SU-DHL-6 (cell line): ENCODE data around the gene GALR3.

Experiments
- H2AFZ ChIP-seq: fragments of 200-600 bp; sonication (generic); 2 replicates; pipeline ENCODE4 v1.6.1; 2014; ENCODE audit warnings: low read depth, mild to moderate bottlenecking, moderate library complexity, mixed read lengths, antibody characterized with exemption, low read length; ENCODE audit not compliant: severe bottlenecking
- H3F3A ChIP-seq: fragments of 200-600 bp; shearing (Covaris generic); 2 replicates; pipeline ENCODE4 v1.6.0; 2016; ENCODE audit warnings: antibody characterized with exemption, mild to moderate bottlenecking; ENCODE audit not compliant: insufficient read depth
- H3K27ac ChIP-seq: fragments of 200-600 bp; sonication (generic); 2 replicates; pipeline ENCODE4 v1.5.1; 2016; ENCODE audit warnings: low read depth, mild to moderate bottlenecking, low read length, moderate library complexity, mixed read lengths
- H3K27me3 ChIP-seq: fragments of 200-600 bp; sonication (generic), shearing (Covaris generic); 2 replicates; pipeline ENCODE4 v1.6.0; 2014; ENCODE audit warnings: mild to moderate bottlenecking, low read length
- H3K36me3 ChIP-seq: fragments of 200-600 bp; sonication (generic); 2 replicates; pipeline ENCODE4 v1.6.1; 2014; ENCODE audit warnings: mild to moderate bottlenecking, low read length, mixed read lengths
- H3K4me2 ChIP-seq: fragments of 300-600, 200-600 bp; shearing (Covaris generic), sonication (generic); 2 replicates; pipeline ENCODE4 v1.6.0; 2014; ENCODE audit warnings: low read length, low read depth, mild to moderate bottlenecking; ENCODE audit not compliant: poor library complexity, severe bottlenecking
- H3K4me3 ChIP-seq: fragments of 200-600 bp; sonication (generic); 2 replicates; pipeline ENCODE4 v1.5.1; 2014; ENCODE audit warnings: antibody characterized with exemption, low read length, mild to moderate bottlenecking, mixed read lengths; ENCODE audit not compliant: insufficient read depth, poor library complexity, severe bottlenecking
- H3K79me2 ChIP-seq: fragments of 200-600 bp; sonication (generic); 2 replicates; pipeline ENCODE4 v1.6.1; 2014; ENCODE audit warnings: mild to moderate bottlenecking, low read length, moderate library complexity; ENCODE audit not compliant: insufficient read depth
- H3K9ac ChIP-seq: fragments of 200-600 bp; sonication (generic); 2 replicates; pipeline ENCODE4 v1.7.0; 2014; ENCODE audit warnings: mild to moderate bottlenecking, low read length
- H3K9me2 ChIP-seq: fragments of 200-600 bp; sonication (generic); replicated peaks from 2 replicates; pipeline ENCODE4 v1.6.1; 2014; ENCODE audit warnings: low read length; ENCODE audit not compliant: insufficient read depth
- H3K9me3 ChIP-seq: fragments of 200-600 bp; sonication (generic); 2 replicates; pipeline ENCODE4 v1.6.1; 2014; ENCODE audit warnings: low read length, mixed read lengths; ENCODE audit not compliant: insufficient read depth
- H4K20me1 ChIP-seq: fragments of 200-600 bp; sonication (generic); 2 replicates; pipeline ENCODE4 v1.6.1; 2014; ENCODE audit warnings: low read depth, mild to moderate bottlenecking, antibody characterized with exemption, low read length, moderate library complexity, mixed read lengths
- CTCF ChIP-seq: fragments of 200-600 bp; sonication (generic); IDR thresholded peaks from one replicate; pipeline ENCODE4 v1.5.1; 2017; ENCODE audit warnings: antibody characterized with exemption, mild to moderate bottlenecking, low read length, moderate library complexity; ENCODE audit not compliant: insufficient read depth, poor library complexity, severe bottlenecking
- EZH2phosphoT487 ChIP-seq: fragments of 200-600 bp; sonication (generic), shearing (Covaris generic); conservative IDR thresholded peaks from 2 replicates; pipeline ENCODE4 v1.6.1; 2018; ENCODE audit warnings: mild to moderate bottlenecking, antibody characterized with exemption, low read length, moderate library complexity, mixed read lengths

The GALR3 gene

GRCh38 chr22:37827056-37827455, 3.9 kb downstream of the GALR3 start:
- Histone ChIP-seq H3K36me3 (no peaks in the 10 kb centered on the region), H3K4me2 (no peak overlapping the region), H3F3A (no peaks in the 10 kb centered on the region), H3K9me2 (no peaks in the 10 kb centered on the region), H3K9ac (no peak overlapping the region), H2AFZ (no peak overlapping the region), H3K79me2 (no peaks in the 10 kb centered on the region), H3K27me3 (no peaks in the 10 kb centered on the region), H3K27ac (no peak overlapping the region), H4K20me1 (no peaks in the 10 kb centered on the region), H3K9me3 (no peaks in the 10 kb centered on the region), H3K4me3 (no peak overlapping the region)
- TF ChIP-seq CTCF (no peak), EZH2phosphoT487 (no peak)

GRCh38 chr22:37830093-37830842, 7.1 kb downstream of the GALR3 start:
- no peak overlapping the region for H3K9ac ChIP-seq
- no peaks in the 10 kb centered on the region for H3K36me3 ChIP-seq
- H3F3A ChIP-seq, result no peaks in the 10 kb centered on the region
- no peak overlapping the region for H3K4me3 ChIP-seq
- H3K4me2 ChIP-seq, result no peak overlapping the region
- no peaks in the 10 kb centered on the region for H3K27me3 ChIP-seq
- no peaks in the 10 kb centered on the region for H4K20me1 ChIP-seq
- TF ChIP-seq CTCF (no peak), EZH2phosphoT487 (no peak)
- no peak overlapping the region for H3K27ac ChIP-seq
- H3K9me3 ChIP-seq, result no peaks in the 10 kb centered on the region
- no peaks in the 10 kb centered on the region for H3K79me2 ChIP-seq
- no peaks in the 10 kb centered on the region for H3K9me2 ChIP-seq
- H2AFZ ChIP-seq, result no peak overlapping the region

DNA sequence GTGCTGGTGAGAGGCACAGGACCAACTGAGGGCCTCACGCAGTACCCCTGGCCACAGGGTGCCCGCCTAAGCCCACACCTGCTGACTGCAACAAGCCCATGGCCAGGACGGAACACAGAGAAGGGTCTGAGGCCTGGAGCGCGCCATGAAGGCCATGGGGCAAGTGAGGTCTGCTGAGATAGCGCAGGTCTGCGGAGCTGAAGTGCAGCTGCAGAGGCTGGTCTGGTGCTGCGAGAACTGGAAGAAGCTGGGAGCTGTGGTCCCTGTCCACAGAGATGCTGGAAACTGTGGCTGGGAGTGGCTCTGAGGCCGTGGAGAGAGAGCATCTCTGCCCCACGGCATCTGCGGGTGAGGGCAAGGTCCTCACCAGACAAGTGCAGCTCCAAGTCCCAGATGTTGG, 8.3 kb downstream of the GALR3 start:
- no peak overlapping the region for H3K4me3 ChIP-seq

More for the DNA sequence above, 8.3 kb downstream of the GALR3 start:
- H3K79me2 ChIP-seq, result no peaks in the 10 kb centered on the region
- H3F3A ChIP-seq, result no peaks in the 10 kb centered on the region
- no peaks in the 10 kb centered on the region for H3K36me3 ChIP-seq
- no peaks in the 10 kb centered on the region for H3K27me3 ChIP-seq
- no peaks in the 10 kb centered on the region for H4K20me1 ChIP-seq
- no peak overlapping the region for H2AFZ ChIP-seq
- H3K4me2 ChIP-seq, result no peak overlapping the region
- H3K27ac ChIP-seq, result no peak overlapping the region
- no peaks in the 10 kb centered on the region for H3K9me2 ChIP-seq
- H3K9me3 ChIP-seq, result no peaks in the 10 kb centered on the region
- TF ChIP-seq CTCF, result no peak
- TF ChIP-seq EZH2phosphoT487, result no peak
- no peak overlapping the region for H3K9ac ChIP-seq
